GM21619 (cell line): ENCODE results near the gene DPH3.

Source experiments
- ATAC-seq: cut with Tn5 transposase; IDR thresholded peaks from one replicate; pipeline ENCODE4 v1.9.1; 2021; ENCODE audit not compliant: unreplicated experiment

The DPH3 gene

DNA sequence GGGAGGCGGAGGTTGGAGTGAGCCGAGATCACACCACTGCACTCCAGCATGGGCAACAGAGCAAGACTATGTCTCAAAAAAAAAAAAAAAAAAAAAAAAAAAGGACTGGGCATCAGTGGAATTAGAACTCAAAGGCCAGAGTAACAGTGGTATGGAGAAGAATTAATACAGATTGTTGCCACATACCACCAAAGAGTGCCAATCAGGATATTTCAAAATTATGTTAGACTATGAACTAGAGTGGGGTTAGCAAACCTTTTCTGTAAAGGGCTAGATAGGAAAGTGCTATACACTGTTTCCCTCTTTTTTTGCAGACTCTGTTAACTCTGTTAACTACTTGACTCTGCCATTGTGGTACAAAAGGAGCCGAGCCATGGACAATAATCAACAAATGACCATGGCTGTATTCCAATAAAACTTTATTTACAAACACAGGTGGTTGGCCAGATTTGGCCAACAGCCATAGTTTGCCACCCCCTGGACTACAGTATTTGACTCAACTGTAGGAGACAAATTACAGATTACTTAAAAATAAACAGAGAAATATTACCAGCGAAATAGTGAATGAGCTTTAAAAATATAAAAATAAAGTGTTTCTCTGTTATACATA is 28.6 kb downstream of the DPH3 start:
- ATAC-seq: no peak

DNA sequence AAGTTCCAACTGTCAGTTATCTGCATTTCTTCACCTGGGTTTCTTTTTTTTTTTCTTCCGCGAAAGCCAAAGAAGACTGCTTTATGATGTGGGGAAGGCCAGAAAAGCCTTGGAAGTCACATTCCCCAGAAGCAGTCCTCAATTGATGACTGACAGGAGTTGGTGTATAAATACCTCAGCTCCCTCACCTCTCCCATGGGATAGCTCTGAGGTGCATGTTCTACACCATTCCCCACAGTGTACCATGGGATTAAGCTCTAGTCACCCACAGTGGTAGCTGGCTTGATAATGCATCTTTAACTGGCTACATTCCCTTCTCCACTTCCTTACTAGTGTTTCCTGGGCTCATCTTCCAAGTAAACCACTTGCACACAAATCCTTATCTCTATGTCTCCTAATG is 30.5 kb downstream of the DPH3 start:
- no peak for ATAC-seq

DNA sequence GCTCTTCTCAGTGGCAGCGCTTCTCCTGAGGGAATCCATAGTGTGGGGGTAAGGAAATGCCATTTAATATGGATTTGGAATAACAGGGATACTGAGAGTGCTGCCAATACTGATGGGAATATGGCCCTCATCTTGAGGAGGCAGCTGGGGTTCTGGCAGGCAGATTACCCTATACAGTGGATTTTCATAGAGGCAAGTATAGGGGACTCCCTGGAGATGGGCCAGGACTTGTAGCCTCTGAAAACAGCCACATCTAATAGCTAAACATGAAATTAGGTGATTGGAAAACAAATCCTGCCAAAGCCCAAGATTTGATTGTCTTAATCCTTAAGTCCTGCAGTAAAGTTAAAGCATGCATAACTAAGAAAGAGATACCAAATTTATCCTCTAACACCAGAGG is 30.9 kb downstream of the DPH3 start:
- no peak for ATAC-seq

- ATAC-seq: no peak
These were observed 32.8 kb downstream of the DPH3 start for GRCh38 chr3:16231983-16232382.

DNA sequence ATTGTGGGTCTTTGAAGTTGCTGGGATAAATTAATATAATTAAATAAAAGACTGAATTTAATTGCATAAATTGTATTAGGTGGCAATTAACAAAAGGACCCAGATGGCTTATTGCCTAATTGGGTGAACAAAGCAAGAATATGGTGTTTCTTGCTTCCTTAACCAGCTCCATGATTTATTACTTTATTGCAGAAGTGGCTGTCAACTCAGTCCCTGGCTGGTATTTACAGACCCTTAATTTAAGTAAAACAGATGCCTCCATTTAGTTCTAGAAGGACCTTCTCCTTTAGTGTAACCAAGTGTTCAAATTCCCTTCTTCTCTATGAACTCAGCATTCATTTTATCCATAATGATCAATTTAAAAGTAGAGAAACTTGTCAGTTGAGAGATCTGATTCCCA is 35.1 kb downstream of the DPH3 start:
- ATAC-seq: no peak

- no peak for ATAC-seq
These were observed 37.2 kb downstream of the DPH3 start for GRCh38 chr3:16227566-16227965.

DNA sequence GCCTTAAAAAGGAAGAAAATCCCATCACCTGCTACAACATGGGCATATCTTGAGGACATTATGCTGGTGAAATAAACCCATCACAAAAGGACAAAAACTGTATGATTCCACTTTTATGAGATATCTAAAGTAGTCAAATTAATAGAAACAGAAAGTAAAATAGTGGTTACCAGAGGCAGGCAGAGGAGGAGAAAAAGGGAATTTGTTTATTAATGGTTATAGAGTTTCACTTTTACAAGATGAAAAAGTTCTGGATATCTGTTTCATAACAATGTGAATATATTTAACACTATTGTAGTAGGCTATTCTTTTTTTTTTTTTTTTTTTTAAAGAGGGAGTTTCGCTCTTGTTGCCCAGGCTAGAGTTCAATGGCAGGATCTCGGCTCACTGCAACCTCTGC is 40.4 kb downstream of the DPH3 start:
- ATAC-seq: no peak

DNA sequence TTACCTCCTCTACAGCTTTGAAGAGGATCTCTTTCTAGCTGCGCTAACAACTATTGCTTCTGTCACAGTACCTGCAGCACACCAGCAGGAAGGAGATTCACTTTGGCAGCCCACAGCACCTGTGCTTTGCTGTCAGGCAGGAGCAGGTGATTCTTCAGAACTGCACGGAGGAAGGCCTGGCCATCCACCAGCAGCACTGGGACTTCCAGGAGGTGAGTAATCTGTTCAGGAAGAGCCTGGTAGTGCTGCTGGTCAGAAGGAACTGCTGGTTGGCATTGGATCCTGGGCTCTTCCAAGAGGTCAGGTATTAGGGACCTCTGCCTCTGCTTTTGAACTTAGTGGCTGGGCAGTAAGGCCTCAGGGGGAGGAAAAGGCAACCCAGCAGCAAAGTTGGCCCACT is 42.2 kb downstream of the DPH3 start:
- ATAC-seq: no peak

GRCh38 chr3:16221990-16222389 is 42.8 kb downstream of the DPH3 start:
- ATAC-seq: no peak

DNA sequence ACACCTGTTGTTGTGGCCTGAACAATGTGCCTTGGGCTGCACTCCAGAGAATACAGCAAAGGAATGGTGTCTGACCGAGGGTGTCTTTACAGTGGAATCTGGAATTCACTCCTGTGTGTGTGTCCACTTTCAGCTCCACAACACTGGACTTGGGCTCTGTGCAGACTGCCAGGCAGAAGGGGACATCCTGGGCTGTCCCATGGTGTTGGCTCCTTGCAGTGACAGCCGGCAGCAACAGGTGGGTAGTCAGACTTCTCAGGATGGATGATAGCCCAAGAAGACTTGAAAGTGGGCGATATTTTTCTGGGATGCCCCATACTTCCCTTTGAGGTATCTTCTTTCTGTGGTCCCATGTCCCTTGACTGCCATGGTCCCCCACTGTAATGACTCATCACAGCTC is 45.0 kb downstream of the DPH3 start:
- ATAC-seq: no peak

GRCh38 chr3:16216373-16216935 is 48.3 kb downstream of the DPH3 start:
- no peak for ATAC-seq

- no peak for ATAC-seq
These were observed 50.4 kb downstream of the DPH3 start for GRCh38 chr3:16214366-16214765.

DNA sequence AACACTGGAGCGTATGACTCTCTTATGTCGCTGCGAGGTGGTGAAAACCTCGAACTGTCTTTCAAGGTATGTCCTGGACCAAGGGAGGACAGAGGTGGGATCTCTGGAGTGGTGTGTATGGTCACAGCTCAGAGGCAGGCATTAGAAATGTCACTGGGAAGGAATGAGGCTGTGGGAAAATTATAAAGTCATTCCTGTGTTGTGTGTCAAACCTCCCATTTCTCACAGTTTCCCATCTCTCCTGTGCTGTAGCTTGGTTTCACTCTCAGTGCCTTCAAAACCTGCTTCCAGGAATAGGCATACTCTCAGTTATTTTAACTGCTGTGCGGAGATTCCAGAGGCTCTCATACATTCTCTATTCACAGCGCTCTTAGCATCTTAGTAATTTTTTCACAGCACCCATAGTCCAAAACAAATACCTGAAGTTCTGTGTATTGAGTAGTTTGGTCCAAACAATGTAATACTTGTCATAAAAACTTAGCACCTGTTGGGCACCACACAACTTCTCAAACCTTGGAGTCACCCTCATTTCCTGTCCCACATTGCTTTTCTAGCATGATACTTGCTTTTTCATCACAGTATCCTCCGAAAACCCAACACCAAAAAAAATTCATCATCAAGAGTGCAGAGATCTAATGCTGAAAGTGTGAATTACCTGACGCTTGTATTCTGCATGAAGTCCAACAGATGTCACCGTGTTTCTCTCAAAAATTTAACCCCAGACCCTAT is 53.4 kb downstream of the DPH3 start:
- no peak for ATAC-seq
